Spleen (tissue), 7 donors: ENCODE results near the gene TMEM117.

ENCODE experiments used
- CTCF ChIP-seq, 11 experiments: fragments of 200-600 bp in 7 of 11; fragments of 450-650 bp in 4 of 11; sonication (generic) in 4 of 11; IDR thresholded peaks in 8 of 11; conservative IDR thresholded peaks in 3 of 11; 1 replicate in 7 of 11; 2 replicates in 4 of 11; pipeline versions ENCODE4 v1.4.0 to v1.8.0; 2016 to 2021; ENCODE audit warnings: antibody characterized with exemption in 11 of 11, inconsistent platforms in 4 of 11, mild to moderate bottlenecking in 1 of 11
- POLR2A ChIP-seq, 3 donors: fragments of 450-650 bp; IDR thresholded peaks; one replicate each; pipeline ENCODE4 v1.5.1; 2017; ENCODE audit warnings: antibody characterized with exemption in 3 of 3, mild to moderate bottlenecking in 1 of 3
- POLR2AphosphoS5 ChIP-seq, 3 donors: sonication (generic); formaldehyde crosslinking; IDR thresholded peaks; one replicate each; pipeline ENCODE4 v1.5.1; 2017; ENCODE audit warnings: antibody characterized with exemption in 3 of 3
- donor health status: DM: no; HTN: no; CAD: no; lungs with moderate emphysema.
- donor health status: DM: no; HTN: no; CAD: no.
- donor health status: DM: no; HTN: no; CAD: no.

- TF ChIP-seq POLR2A (IDR thresholded peaks at IDR 0.05) (no peak), POLR2AphosphoS5 (IDR thresholded peaks at IDR 0.05) (no peak), CTCF (IDR thresholded peaks at IDR 0.05 in 8 of 11, conservative IDR thresholded peaks at IDR 0.05 in 3 of 11) (no peak)
Observed at GRCh38 chr12:44235674-44236073, 399.8 kb downstream of the TMEM117 start.
